K562 treated with DMSO at 1 percent for 48 hours (cell line): ENCODE measurements around the gene GSG1L. TPM values are rescaled to one million over a fixed set of nuclear protein-coding genes. Genes with fewer than 3 reads are reported as not detected.

Experiments
- total RNA-seq: library from RNA; unstranded; fragments of 300-600 nt; gene quantifications from 2 replicates; pipeline ENCODE4 v1.2.3, GENCODE V29; 2022; ENCODE audit warnings: low replicate concordance; ENCODE audit errors: extremely low read depth

GSG1L gene
- total RNA-seq = not detected in 2 replicates

DNA sequence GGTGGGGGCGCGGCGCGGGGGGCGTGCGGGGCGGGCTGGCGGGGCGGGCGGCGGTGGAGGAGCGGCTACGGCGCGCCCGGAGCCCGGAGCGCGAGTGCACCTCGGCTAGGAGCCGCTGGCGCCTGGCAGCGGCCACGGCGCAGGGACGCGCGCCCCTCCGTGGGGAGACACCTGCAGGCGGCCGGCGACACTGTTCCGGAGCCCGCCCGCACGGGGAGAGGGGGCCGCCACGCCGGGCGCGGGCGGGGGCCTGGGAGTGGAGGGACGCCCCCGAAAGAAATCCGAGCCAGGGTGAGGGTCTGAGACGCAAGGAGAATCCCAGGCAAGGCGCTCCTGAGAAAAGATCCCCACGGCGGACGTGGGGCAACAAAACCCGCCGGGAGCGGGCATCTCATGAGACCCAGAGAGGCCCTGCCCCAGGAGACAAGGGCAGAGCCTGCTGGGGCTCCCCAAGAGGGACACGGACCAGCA is at the start of gene GSG1L:
TSS of gene GSG1L (minus strand) at position 124 of the 471 bp plus-strand sequence. CDS start 290 bp downstream, outside the sequence.

Other genes with a start within 250 kb of the GSG1L start
- gene XPO6, start 148.3 kb upstream of the GSG1L start, total RNA-seq = not detected in 2 replicates
- gene SBK1, start 228.8 kb upstream of the GSG1L start, total RNA-seq = not detected in 2 replicates